Fibroblast of lung (primary cell): ENCODE results near the gene GALNT2. TPM values are rescaled to one million over a fixed set of nuclear protein-coding genes. Genes with fewer than 3 reads are reported as not detected.

Source experiments
- DNase-seq, 2 donors: peaks; one replicate each; pipeline versions ENCODE4 v3.0.0 to v3.0.0-alpha.2; 2010; ENCODE audit warnings: low read depth in 2 of 2
- H2AFZ ChIP-seq: 2 replicates; pipeline ENCODE4 v1.5.1; 2012; ENCODE audit warnings: low read length, control low read depth, inconsistent platforms
- H3K27ac ChIP-seq: 2 replicates; pipeline ENCODE4 v1.5.1; 2011; ENCODE audit warnings: low read length, control low read depth; ENCODE audit not compliant: insufficient read depth
- H3K27me3 ChIP-seq: 2 replicates; pipeline ENCODE4 v1.5.1; 2011; ENCODE audit warnings: mild to moderate bottlenecking, low read length; ENCODE audit not compliant: control insufficient read depth, insufficient read depth
- H3K36me3 ChIP-seq: 2 replicates; pipeline ENCODE4 v1.5.1; 2011; ENCODE audit warnings: low read length; ENCODE audit not compliant: control insufficient read depth, insufficient read depth
- H3K4me1 ChIP-seq: 2 replicates; pipeline ENCODE4 v1.5.1; 2011; ENCODE audit warnings: low read length; ENCODE audit not compliant: control insufficient read depth, insufficient read depth; ENCODE audit errors: extremely low read depth
- H3K4me2 ChIP-seq: 2 replicates; pipeline ENCODE4 v1.5.1; 2011; ENCODE audit warnings: low read length, control low read depth; ENCODE audit not compliant: insufficient read depth; ENCODE audit errors: extremely low read depth
- H3K4me3 ChIP-seq, 4 experiments: fragments of 200-600 bp in 1 of 4; sonication (generic) in 1 of 4; replicated peaks in 1 of 4; 2 replicates each; pipeline ENCODE4 v1.5.1; 2011 to 2016; ENCODE audit warnings: low read length in 4 of 4, low read depth in 3 of 4, mild to moderate bottlenecking in 3 of 4, control low read depth in 2 of 4, inconsistent platforms in 1 of 4, mixed read lengths in 1 of 4; ENCODE audit not compliant: insufficient read depth in 1 of 4; ENCODE audit errors: control extremely low read depth in 1 of 4
- H3K79me2 ChIP-seq: 2 replicates; pipeline ENCODE4 v1.5.1; 2012; ENCODE audit warnings: mild to moderate bottlenecking, low read length, inconsistent platforms; ENCODE audit not compliant: control insufficient read depth, insufficient read depth
- H3K9ac ChIP-seq: 2 replicates; pipeline ENCODE4 v1.5.1; 2011; ENCODE audit warnings: mild to moderate bottlenecking, low read length, control low read depth; ENCODE audit not compliant: insufficient read depth
- H3K9me3 ChIP-seq: 2 replicates; pipeline ENCODE4 v1.5.1; 2012; ENCODE audit warnings: low read depth, low read length; ENCODE audit not compliant: control insufficient read depth, insufficient read depth
- H4K20me1 ChIP-seq: 2 replicates; pipeline ENCODE4 v1.5.1; 2011; ENCODE audit warnings: low read length; ENCODE audit not compliant: control insufficient read depth, insufficient read depth; ENCODE audit errors: extremely low read depth
- CTCF ChIP-seq, 2 donors: IDR thresholded peaks in 1 of 2; conservative IDR thresholded peaks in 1 of 2; 1 replicate in 1 of 2; 2 replicates in 1 of 2; pipeline ENCODE4 v1.5.1; 2011 to 2012; ENCODE audit warnings: low read length in 2 of 2, control low read depth in 1 of 2, inconsistent platforms in 1 of 2, low read depth in 1 of 2, mild to moderate bottlenecking in 1 of 2
- EZH2 ChIP-seq: IDR thresholded peaks from 2 replicates; pipeline ENCODE4 v1.5.1; 2012; ENCODE audit warnings: low read length, control low read depth, mild to moderate bottlenecking; ENCODE audit errors: missing control alignments
- polyA plus RNA-seq, 2 donors: library from polyadenylated mRNA; depleted of rRNA in 1 of 2; stranded (reverse) in 1 of 2; unstranded in 1 of 2; fragments of >200 nt; gene quantifications; 2 replicates each; pipeline ENCODE4 v1.2.1, GENCODE V29; 2011 to 2012; ENCODE audit warnings: missing spikeins in 1 of 2
- total RNA-seq: library from RNA; depleted of rRNA; stranded (reverse); fragments of >200 nt; gene quantifications from 2 replicates; pipeline ENCODE4 v1.2.1, GENCODE V29; 2014

Gene GALNT2
- total and polyA plus RNA-seq, 2 donors (not counting 1 experiment from before 2014, with no cell fraction given), result 106 to 115 TPM

- Histone ChIP-seq H3K4me3 (no peak overlapping the region), H3K36me3 (peaks cover 3% of the 10 kb centered on the region), H3K9me3 (no peaks in the 10 kb centered on the region), H3K27me3 (no peaks in the 10 kb centered on the region), H3K4me1 (no peaks in the 10 kb centered on the region), H3K27ac (no peak overlapping the region), H3K9ac (no peak overlapping the region), H2AFZ (no peak overlapping the region), H3K4me2 (no peak overlapping the region), H3K79me2 (peaks cover 1% of the 10 kb centered on the region), H4K20me1 (no peaks in the 10 kb centered on the region)
- TF ChIP-seq CTCF (conservative IDR thresholded peaks at IDR 0.05 in 1 of 2, IDR thresholded peaks at IDR 0.05 in 1 of 2; ENCODE audit: low read depth in 1 of 2, low read length in 2 of 2) (no peak), EZH2 (no peak)
- no peak for DNase-seq
These were observed 140.6 kb downstream of the GALNT2 start for GRCh38 chr1:230207598-230207997.

GRCh38 chr1:230208619-230209261 is 141.7 kb downstream of the GALNT2 start:
- H3K27me3 ChIP-seq, result no peaks in the 10 kb centered on the region
- no peak overlapping the region for H3K4me3 ChIP-seq
- no peak for DNase-seq
- H3K36me3 ChIP-seq, result no peaks in the 10 kb centered on the region
- H3K9me3 ChIP-seq, result no peaks in the 10 kb centered on the region
- H2AFZ ChIP-seq, result no peak overlapping the region
- no peak overlapping the region for H3K9ac ChIP-seq
- H4K20me1 ChIP-seq, result no peaks in the 10 kb centered on the region
- H3K27ac ChIP-seq, result no peak overlapping the region
- TF ChIP-seq EZH2 (no peak), CTCF (conservative IDR thresholded peaks at IDR 0.05 in 1 of 2, IDR thresholded peaks at IDR 0.05 in 1 of 2; ENCODE audit: low read depth in 1 of 2, low read length in 2 of 2) (no peak)
- H3K4me2 ChIP-seq, result no peak overlapping the region
- no peaks in the 10 kb centered on the region for H3K4me1 ChIP-seq
- H3K79me2 ChIP-seq, result peaks cover 4% of the 10 kb centered on the region

- H3K79me2 ChIP-seq, result peaks cover 4% of the 10 kb centered on the region
- no peak overlapping the region for H3K27ac ChIP-seq
- H3K9ac ChIP-seq, result no peak overlapping the region
- no peak overlapping the region for H3K4me3 ChIP-seq
- DNase-seq, result peak in 1 of 2 donors; percentile 74
- no peaks in the 10 kb centered on the region for H3K9me3 ChIP-seq
- H3K27me3 ChIP-seq, result no peaks in the 10 kb centered on the region
- no peak overlapping the region for H2AFZ ChIP-seq
- H3K4me2 ChIP-seq, result peak overlapping the region; percentile 23
- TF ChIP-seq EZH2 (no peak), CTCF (conservative IDR thresholded peaks at IDR 0.05 in 1 of 2, IDR thresholded peaks at IDR 0.05 in 1 of 2; ENCODE audit: low read depth in 1 of 2, low read length in 2 of 2) (no peak)
- H3K36me3 ChIP-seq, result no peaks in the 10 kb centered on the region
- H3K4me1 ChIP-seq, result no peaks in the 10 kb centered on the region
- H4K20me1 ChIP-seq, result no peaks in the 10 kb centered on the region
These were observed 143.4 kb downstream of the GALNT2 start for GRCh38 chr1:230210326-230210980.
